HUES6 (cell line): ENCODE data around the gene U2AF1.
"Not testable (repeated sequence)": the region's sequence is repeated elsewhere in the genome, so short reads cannot be mapped to it uniquely, and the experiment has no call there.

Experiments used
- H3K27ac ChIP-seq: 2 replicates; pipeline ENCODE4 v1.7.0; 2013; ENCODE audit warnings: low read depth, mild to moderate bottlenecking, low read length, inconsistent platforms
- H3K27me3 ChIP-seq: 2 replicates; pipeline ENCODE4 v1.6.1; 2013; ENCODE audit warnings: low read length; ENCODE audit not compliant: control insufficient read depth, insufficient read depth
- H3K36me3 ChIP-seq: 2 replicates; pipeline ENCODE4 v1.6.1; 2013; ENCODE audit warnings: low read length; ENCODE audit not compliant: control insufficient read depth, insufficient read depth
- H3K4me1 ChIP-seq: 2 replicates; pipeline ENCODE4 v1.6.1; 2013; ENCODE audit warnings: low read length; ENCODE audit not compliant: control insufficient read depth, insufficient read depth
- H3K4me3 ChIP-seq: 2 replicates; pipeline ENCODE4 v1.5.1; 2013; ENCODE audit warnings: low read depth, low read length
- H3K9ac ChIP-seq: one replicate; pipeline ENCODE4 v1.6.1; 2013; ENCODE audit warnings: mild to moderate bottlenecking, low read length
- H3K9me3 ChIP-seq: 2 replicates; pipeline ENCODE4 v1.6.1; 2013; ENCODE audit warnings: low read depth, low read length; ENCODE audit not compliant: control insufficient read depth, insufficient read depth

The U2AF1 gene

GRCh38 chr21:43109006-43109405 is 1.6 kb upstream of the U2AF1 start:
- not testable (repeated sequence) for H3K36me3 ChIP-seq, H3K9me3 ChIP-seq, H3K4me1 ChIP-seq, H3K27ac ChIP-seq, H3K9ac ChIP-seq, H3K27me3 ChIP-seq, H3K4me3 ChIP-seq

- not testable (repeated sequence) for H3K4me3 ChIP-seq, H3K27me3 ChIP-seq, H3K9ac ChIP-seq, H3K4me1 ChIP-seq, H3K9me3 ChIP-seq, H3K36me3 ChIP-seq, H3K27ac ChIP-seq
Observed at GRCh38 chr21:43108177-43108576, 807 bp upstream of the U2AF1 start.

- not testable (repeated sequence) for H3K27me3 ChIP-seq, H3K9me3 ChIP-seq, H3K36me3 ChIP-seq, H3K4me3 ChIP-seq, H3K9ac ChIP-seq, H3K27ac ChIP-seq, H3K4me1 ChIP-seq
Observed at GRCh38 chr21:43107794-43108137, 396 bp upstream of the U2AF1 start.

- not testable (repeated sequence) for H3K4me3 ChIP-seq, H3K4me1 ChIP-seq, H3K36me3 ChIP-seq, H3K27ac ChIP-seq, H3K27me3 ChIP-seq, H3K9ac ChIP-seq, H3K9me3 ChIP-seq
Observed at GRCh38 chr21:43104642-43105041, 2.7 kb downstream of the U2AF1 start.

GRCh38 chr21:43102281-43102680 is 5.1 kb downstream of the U2AF1 start:
- H3K36me3 ChIP-seq, H3K4me1 ChIP-seq: not testable (repeated sequence)

GRCh38 chr21:43101676-43102075 is 5.7 kb downstream of the U2AF1 start:
- H3K4me1 ChIP-seq, H3K9ac ChIP-seq, H3K9me3 ChIP-seq, H3K27me3 ChIP-seq, H3K36me3 ChIP-seq, H3K27ac ChIP-seq, H3K4me3 ChIP-seq: not testable (repeated sequence)

More at GRCh38 chr21:43102281-43102680, 5.1 kb downstream of the U2AF1 start:
- H3K4me3 ChIP-seq, H3K9ac ChIP-seq, H3K27ac ChIP-seq, H3K27me3 ChIP-seq, H3K9me3 ChIP-seq: not testable (repeated sequence)

- H3K27me3 ChIP-seq, H3K36me3 ChIP-seq, H3K9ac ChIP-seq, H3K4me1 ChIP-seq, H3K4me3 ChIP-seq, H3K9me3 ChIP-seq, H3K27ac ChIP-seq: not testable (repeated sequence)
Observed at GRCh38 chr21:43101000-43101399, 6.4 kb downstream of the U2AF1 start.

GRCh38 chr21:43091979-43092614 is 15.3 kb downstream of the U2AF1 start:
- not testable (repeated sequence) for H3K4me1 ChIP-seq, H3K4me3 ChIP-seq, H3K27me3 ChIP-seq, H3K9ac ChIP-seq, H3K27ac ChIP-seq, H3K36me3 ChIP-seq, H3K9me3 ChIP-seq

GRCh38 chr21:43090947-43091346 is 16.4 kb downstream of the U2AF1 start:
- not testable (repeated sequence) for H3K36me3 ChIP-seq, H3K27ac ChIP-seq, H3K4me3 ChIP-seq, H3K27me3 ChIP-seq, H3K4me1 ChIP-seq, H3K9ac ChIP-seq, H3K9me3 ChIP-seq

GRCh38 chr21:43089463-43089862 is 17.9 kb downstream of the U2AF1 start:
- H3K9ac ChIP-seq, H3K27ac ChIP-seq, H3K9me3 ChIP-seq, H3K4me1 ChIP-seq, H3K36me3 ChIP-seq, H3K4me3 ChIP-seq, H3K27me3 ChIP-seq: not testable (repeated sequence)

GRCh38 chr21:43082587-43083300 is 24.6 kb downstream of the U2AF1 start:
- H3K9me3 ChIP-seq, H3K27ac ChIP-seq, H3K27me3 ChIP-seq, H3K9ac ChIP-seq, H3K4me3 ChIP-seq, H3K4me1 ChIP-seq, H3K36me3 ChIP-seq: not testable (repeated sequence)

- not testable (repeated sequence) for H3K9me3 ChIP-seq, H3K36me3 ChIP-seq, H3K4me3 ChIP-seq, H3K4me1 ChIP-seq, H3K9ac ChIP-seq, H3K27ac ChIP-seq, H3K27me3 ChIP-seq
Observed at GRCh38 chr21:43076643-43077042, 30.7 kb downstream of the U2AF1 start.
